ENCODE results near the gene ZFP42.

DNA sequence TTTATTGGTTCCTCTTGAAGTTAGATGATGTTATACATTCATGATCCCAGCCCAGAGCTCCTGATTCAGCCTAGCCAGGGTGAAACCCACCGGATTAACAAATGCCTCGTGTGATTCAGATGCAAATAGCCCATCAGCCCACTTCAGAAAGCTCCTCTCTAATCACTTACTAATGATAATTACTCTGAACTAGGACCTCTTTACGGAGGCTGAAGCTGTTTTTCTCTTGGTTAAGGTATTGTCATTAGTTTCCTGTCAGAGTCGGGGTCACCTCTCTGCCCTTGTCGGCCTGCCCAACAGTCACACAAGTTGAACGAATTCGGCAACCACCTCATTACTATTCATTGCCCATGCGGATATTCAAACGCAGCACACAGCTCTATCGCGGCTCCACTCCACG is 36.6 kb downstream of the ZFP42 start:
- TF ChIP-seq CTCF (IDR thresholded peaks at IDR 0.05; ENCODE audit: borderline replicate concordance, extremely low read depth, low read length, poor library complexity, severe bottlenecking) (no peak), EZH2 (IDR thresholded peaks at IDR 0.05; ENCODE audit: borderline replicate concordance, low read depth, low read length, severe bottlenecking) (no peak)
